GM12892 (cell line): ENCODE results near the gene FBN3.

Experiments used
- POLR2AphosphoS5 ChIP-seq: IDR thresholded peaks from 2 replicates; pipeline ENCODE4 v1.6.1; 2011; ENCODE audit warnings: low read depth, low read length, control low read depth
- TAF1 ChIP-seq: IDR thresholded peaks from 2 replicates; pipeline ENCODE4 v1.6.1; 2011; ENCODE audit warnings: low read depth, mild to moderate bottlenecking, control low read depth, low read length, borderline replicate concordance

DNA sequence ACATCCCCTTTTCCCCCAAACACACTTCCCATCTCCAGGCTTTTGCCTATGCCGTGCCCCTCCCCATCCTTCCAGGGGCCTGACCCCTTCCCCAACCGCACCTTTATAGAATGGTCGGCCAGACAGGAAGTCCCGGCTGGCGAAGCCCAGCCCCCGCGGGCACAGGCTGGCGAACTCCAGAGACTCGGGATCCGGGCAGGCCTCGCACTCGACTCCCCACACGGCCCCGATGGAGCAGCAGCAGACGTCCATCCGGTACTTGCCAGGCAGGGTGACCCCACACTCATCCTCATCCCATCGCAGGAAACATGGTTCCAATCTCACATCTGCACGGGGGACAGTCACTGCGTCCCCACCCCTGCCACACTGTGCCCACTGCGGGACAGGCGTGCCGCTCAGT is 25.7 kb downstream of the FBN3 start:
- no peak for TF ChIP-seq TAF1
- TF ChIP-seq POLR2AphosphoS5 = no peak
